GM18526 (cell line): ENCODE results near the gene BFSP2.

ENCODE experiments used
- POLR2A ChIP-seq: IDR thresholded peaks from 3 replicates; pipeline ENCODE4 v1.6.1; 2011; ENCODE audit not compliant: insufficient read length; ENCODE audit errors: extremely low read depth

The BFSP2 gene, protein sequence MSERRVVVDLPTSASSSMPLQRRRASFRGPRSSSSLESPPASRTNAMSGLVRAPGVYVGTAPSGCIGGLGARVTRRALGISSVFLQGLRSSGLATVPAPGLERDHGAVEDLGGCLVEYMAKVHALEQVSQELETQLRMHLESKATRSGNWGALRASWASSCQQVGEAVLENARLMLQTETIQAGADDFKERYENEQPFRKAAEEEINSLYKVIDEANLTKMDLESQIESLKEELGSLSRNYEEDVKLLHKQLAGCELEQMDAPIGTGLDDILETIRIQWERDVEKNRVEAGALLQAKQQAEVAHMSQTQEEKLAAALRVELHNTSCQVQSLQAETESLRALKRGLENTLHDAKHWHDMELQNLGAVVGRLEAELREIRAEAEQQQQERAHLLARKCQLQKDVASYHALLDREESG

GRCh38 chr3:133400006-133400515 lies at the start of gene BFSP2:
BFSP2 (plus strand) TSS chr3:133400056; CDS start chr3:133400084, 28 bp downstream.
- TF ChIP-seq POLR2A = no peak

DNA sequence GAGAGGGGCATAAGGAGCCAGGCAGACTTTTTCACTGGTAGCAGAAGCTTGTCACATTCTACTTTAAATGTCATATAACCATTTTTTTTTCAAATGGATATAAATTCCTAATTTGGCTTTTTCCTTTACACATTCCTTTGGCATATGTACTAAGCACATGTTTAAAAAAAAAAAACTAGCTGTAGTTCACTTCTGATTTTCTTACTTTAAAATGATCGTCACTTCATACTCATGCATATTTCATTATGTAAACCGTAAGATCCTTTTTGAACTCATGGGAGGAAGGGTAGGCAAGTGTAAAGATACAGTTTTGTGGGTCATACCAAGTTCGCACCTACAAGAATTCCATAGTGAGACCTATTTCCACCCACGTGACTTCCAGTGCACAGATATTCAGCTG lies 45.1 kb upstream of the BFSP2 start:
- TF ChIP-seq POLR2A = no peak

DNA sequence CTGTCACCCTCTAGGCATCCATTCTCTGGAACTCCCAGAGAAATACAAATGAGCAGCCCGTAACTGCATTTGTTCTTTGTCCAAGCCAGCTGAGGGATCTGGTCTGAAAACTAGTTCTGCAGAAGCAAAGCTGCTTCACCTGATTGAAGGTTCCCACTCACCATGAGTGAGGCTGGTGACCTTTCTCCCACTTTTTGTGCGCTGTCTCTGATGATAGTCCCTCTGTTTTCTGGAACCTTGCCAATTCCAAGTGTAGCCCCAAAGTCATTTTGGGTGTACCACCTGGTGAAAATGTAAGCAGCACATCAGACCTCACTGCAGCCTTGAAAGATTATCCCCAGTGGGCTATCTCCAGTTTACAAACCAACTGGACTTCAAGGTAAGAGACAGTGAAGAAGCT lies 39.4 kb upstream of the BFSP2 start:
- no peak for TF ChIP-seq POLR2A

- TF ChIP-seq POLR2A = no peak
Observed at GRCh38 chr3:133361011-133361410, 38.8 kb upstream of the BFSP2 start.

DNA sequence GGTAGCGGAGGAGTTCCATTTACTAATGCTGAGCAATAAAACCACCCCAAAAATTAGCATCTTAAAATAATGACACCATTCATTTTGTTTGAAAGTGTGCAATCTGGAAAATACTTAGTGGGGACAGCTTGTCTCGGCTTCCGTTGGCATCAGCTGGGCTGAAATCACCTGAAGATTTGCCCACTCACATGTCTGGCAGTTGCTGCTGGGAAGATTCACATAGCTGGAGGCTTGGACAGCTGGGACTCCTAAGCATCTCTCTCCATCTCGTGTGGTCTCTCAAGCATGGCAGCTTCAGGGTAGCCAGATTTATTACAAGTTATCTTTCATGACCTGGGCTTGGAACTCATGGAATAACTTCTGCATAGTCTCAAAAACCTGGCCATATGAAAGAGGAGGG lies 38.4 kb upstream of the BFSP2 start:
- no peak for TF ChIP-seq POLR2A

DNA sequence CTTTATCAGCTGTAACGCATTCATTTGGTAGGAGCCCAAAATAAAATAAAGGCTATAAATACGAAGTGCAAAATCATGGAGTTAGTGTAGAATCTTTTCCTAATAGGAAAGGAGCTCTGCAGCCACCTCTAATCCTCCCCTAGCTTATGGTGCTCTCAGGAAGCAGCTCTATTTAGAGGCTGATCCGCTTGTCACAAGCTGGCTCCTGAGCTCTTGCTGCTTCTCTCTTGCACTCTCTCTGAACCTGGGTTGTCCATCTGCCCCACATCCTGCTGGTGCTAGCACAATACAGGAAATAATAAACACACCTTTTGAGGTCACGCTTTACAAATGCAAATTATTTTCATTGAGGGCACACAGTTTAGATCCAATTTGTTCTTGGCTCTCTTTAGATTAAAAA lies 37.3 kb upstream of the BFSP2 start:
- no peak for TF ChIP-seq POLR2A

DNA sequence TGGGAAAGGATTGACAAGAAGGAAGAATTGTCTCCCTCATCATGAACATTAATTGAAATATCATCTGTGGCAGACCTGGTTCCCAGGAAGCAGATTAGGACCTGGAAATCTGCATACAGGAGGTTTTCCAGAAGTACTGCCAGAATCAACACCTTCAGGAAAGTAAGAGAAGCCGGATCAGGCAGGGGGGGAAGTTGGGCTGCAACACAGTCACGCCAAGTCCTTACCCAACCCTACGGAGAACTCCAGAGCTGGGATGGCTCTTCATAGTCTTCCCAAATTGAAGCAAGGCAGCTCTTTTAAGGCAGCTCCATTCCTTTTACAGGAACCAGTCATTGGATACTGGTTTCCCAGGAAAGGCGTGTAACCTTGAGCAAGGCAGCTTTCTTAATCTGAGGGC lies 35.2 kb upstream of the BFSP2 start:
- TF ChIP-seq POLR2A = no peak

DNA sequence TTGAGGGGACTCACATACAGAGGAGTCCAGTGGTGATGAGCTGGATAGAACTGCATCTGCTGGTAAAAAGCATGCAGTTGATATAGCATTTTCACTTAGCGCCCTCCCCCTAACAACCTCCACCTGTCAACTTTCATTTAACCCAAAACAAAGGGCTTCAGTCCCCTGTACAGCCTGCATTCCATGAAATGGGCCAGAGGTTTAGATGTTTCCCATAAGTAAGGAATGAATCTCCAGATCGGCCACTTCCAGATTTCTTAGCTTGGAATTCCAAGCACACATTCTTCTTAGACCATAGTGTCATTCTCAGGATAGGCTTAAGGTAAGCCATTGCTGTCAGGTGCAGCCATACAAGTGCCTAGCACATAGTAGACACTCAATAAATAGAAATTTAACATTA lies 32.9 kb upstream of the BFSP2 start:
- no peak for TF ChIP-seq POLR2A

- no peak for TF ChIP-seq POLR2A
Observed at GRCh38 chr3:133367403-133367802, 32.5 kb upstream of the BFSP2 start.

DNA sequence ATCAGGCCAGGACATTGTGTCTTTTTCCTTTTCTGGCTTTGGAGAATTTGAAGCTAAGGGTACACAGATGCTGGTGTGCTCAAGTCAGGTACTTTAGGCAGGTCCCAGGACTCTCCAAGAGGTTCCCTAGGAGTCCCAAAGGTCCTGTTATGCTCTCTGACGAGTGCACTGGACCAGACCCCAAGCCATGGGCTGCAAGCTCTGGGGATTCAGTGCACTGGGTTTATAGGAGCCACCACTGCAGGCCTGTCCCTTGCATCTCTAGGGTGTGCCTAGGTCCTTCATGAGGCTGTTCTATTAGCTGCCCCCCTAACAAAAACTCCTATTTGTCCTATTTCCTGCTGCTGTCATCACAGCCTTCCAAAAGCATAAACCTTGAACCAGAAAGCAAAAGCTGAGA lies 31.9 kb upstream of the BFSP2 start:
- TF ChIP-seq POLR2A = no peak

GRCh38 chr3:133368371-133369067 lies 31.3 kb upstream of the BFSP2 start:
- no peak for TF ChIP-seq POLR2A

DNA sequence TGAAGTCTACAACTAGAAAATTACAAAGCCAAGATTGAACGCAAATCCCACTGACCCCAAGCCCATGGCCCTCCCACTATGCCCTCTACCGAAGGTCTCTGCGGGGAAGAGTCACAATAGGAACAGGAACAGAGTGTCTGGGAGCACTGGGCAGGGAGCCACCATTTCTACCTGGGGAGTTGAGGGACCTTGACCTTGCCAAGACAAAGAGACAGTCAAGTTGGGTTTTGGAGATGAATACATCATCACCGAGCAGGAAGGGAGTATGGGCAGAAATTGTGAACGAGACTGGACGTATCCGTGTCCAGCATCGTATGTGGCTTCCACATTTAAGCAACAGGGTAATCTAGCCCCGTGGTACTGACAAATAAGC lies 30.8 kb upstream of the BFSP2 start:
- TF ChIP-seq POLR2A = no peak

- TF ChIP-seq POLR2A = no peak
Observed at GRCh38 chr3:133371181-133371580, 28.7 kb upstream of the BFSP2 start.

DNA sequence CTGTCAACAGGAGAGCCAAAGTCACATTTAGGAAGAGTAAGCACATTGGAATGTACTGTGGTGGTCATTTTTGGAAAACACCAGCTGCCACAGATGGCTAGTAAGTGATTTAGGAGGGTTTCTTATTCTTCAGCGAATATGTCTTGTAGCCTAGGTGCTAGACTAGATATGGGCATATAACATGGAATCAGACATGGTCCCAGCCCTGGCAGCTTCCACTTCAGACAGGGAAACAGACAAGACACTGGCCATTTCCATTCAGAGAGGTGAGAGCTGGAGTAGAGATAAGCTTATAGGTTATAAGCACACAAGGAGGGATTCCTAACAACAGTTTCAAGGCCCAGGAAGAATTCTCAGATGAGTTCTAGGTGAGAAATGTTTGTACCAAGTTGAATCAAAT lies 28.2 kb upstream of the BFSP2 start:
- TF ChIP-seq POLR2A = no peak

- TF ChIP-seq POLR2A = no peak
Observed at GRCh38 chr3:133374708-133375402, 25.0 kb upstream of the BFSP2 start.

DNA sequence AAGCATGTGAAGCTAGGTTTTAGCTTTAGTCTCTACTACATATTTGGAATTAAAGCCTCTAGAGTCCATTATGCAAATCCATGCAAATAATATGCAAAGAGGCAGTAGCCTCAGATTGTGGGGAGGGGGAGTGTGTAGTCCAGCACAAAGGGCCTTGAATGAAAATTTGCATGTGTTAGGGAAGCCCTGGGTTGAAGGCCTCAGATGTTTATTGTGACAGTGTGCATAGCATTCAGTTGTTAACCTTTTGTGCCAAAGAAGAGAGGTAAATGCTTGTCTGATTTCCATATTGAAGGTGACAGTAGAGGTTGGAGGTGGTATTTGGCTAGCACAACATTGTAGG lies 24.5 kb upstream of the BFSP2 start:
- no peak for TF ChIP-seq POLR2A
